K562 (cell line): ENCODE results near the gene CMTM1. TPM values are rescaled to one million over a fixed set of nuclear protein-coding genes. Genes with fewer than 3 reads are reported as not detected.

Experiments
- CHD4 ChIP-seq: fragments of 200-600 bp; sonication (generic); IDR thresholded peaks from 3 replicates; pipeline ENCODE4 v1.6.1; 2012; ENCODE audit warnings: low read depth, mild to moderate bottlenecking, mixed read lengths, low read length, inconsistent platforms; ENCODE audit not compliant: insufficient read depth, insufficient replicate concordance, poor library complexity, severe bottlenecking
- EP400 ChIP-seq: fragments of 450-650 bp; IDR thresholded peaks from 2 replicates; pipeline ENCODE4 v1.6.1; 2017; ENCODE audit warnings: antibody characterized with exemption, mild to moderate bottlenecking, moderate library complexity
- EZH2 ChIP-seq: IDR thresholded peaks from 2 replicates; pipeline ENCODE4 v1.6.1; 2012; ENCODE audit warnings: low read depth, mild to moderate bottlenecking, inconsistent platforms, low read length, borderline replicate concordance
- NFIC ChIP-seq: fragments of 450-650 bp; IDR thresholded peaks from 2 replicates; pipeline ENCODE4 v1.6.1; 2017; ENCODE audit warnings: mild to moderate bottlenecking, inconsistent platforms
- PHF8 ChIP-seq: fragments of 200-600 bp; sonication (generic); IDR thresholded peaks from 2 replicates; pipeline ENCODE4 v1.6.1; 2012; ENCODE audit warnings: mixed run types, mild to moderate bottlenecking, inconsistent platforms, low read length, moderate library complexity, borderline replicate concordance
- RAD21 ChIP-seq, 2 experiments: fragments of 250-450 bp in 1 of 2; fragments of 450-650 bp in 1 of 2; sonication (Bioruptor Pico) in 1 of 2; formaldehyde crosslinking in 1 of 2; IDR thresholded peaks in 1 of 2; conservative IDR thresholded peaks in 1 of 2; 2 replicates each; pipeline versions ENCODE4 v1.4.0 to v1.8.0; 2020 to 2022; ENCODE audit warnings: mild to moderate bottlenecking in 2 of 2, moderate library complexity in 1 of 2
- RB1 ChIP-seq: fragments of 450-650 bp; IDR thresholded peaks from 2 replicates; pipeline ENCODE4 v1.6.1; 2017; ENCODE audit warnings: low read depth, mild to moderate bottlenecking
- SREBF1 ChIP-seq: fragments of 150-350 bp; IDR thresholded peaks from 2 replicates; pipeline ENCODE4 v1.6.1; 2014; ENCODE audit warnings: antibody characterized with exemption, low read depth, low read length, borderline replicate concordance
- ZFP30 ChIP-seq: fragments of 250-450 bp; sonication (Bioruptor Pico); IDR thresholded peaks from 2 replicates; pipeline ENCODE4 v1.8.0; 2022; ENCODE audit warnings: moderate library complexity, mild to moderate bottlenecking, inconsistent platforms, borderline replicate concordance
- ZKSCAN3 ChIP-seq: fragments of 250-450 bp; sonication (Bioruptor Pico); IDR thresholded peaks from 2 replicates; pipeline ENCODE4 v1.4.0; 2020
- ZNF24 ChIP-seq: fragments of 450-650 bp; IDR thresholded peaks from 2 replicates; pipeline ENCODE4 v1.6.1; 2016
- polyA plus RNA-seq, 8 experiments: library from polyadenylated mRNA; depleted of rRNA in 4 of 8; stranded (reverse) in 5 of 8; unstranded in 3 of 8; fragments of >200 nt; fragmentation: Nextera tagmentation in 2 of 8; fragmentation: Illumina TruSeq in 1 of 8; extraction: Ambion mirVana in 2 of 8; extraction: Trizol in 1 of 8; gene quantifications; 2 replicates each; pipeline versions ENCODE4 v1.2.1 to v1.2.3, GENCODE V29; 2011 to 2014; ENCODE audit warnings: inconsistent platforms in 1 of 8, missing spikeins in 1 of 8
- total RNA-seq, 7 experiments: library from RNA; depleted of rRNA in 6 of 7; stranded (reverse); fragments of >200 nt in 6 of 7; fragmentation: Illumina TruSeq in 2 of 7; extraction: Trizol in 2 of 7; gene quantifications; 2 replicates each; pipeline versions ENCODE4 v1.2.1 to v1.2.3, GENCODE V29; 2011 to 2021; ENCODE audit warnings: low replicate concordance in 1 of 7
- TF ChIP-seq, protein P1 (sequence below), 3 experiments: fragments of 200-800 bp in 1 of 3; fragments of 250-450 bp in 1 of 3; fragments of 450-650 bp in 1 of 3; sonication (Bioruptor Pico) in 1 of 3; sonication (Bioruptor generic) in 1 of 3; formaldehyde crosslinking in 1 of 3; IDR thresholded peaks; 2 replicates each; pipeline versions ENCODE4 v1.6.1 to v1.8.0; 2016 to 2022; ENCODE audit warnings: mild to moderate bottlenecking in 2 of 3, missing genetic modification characterization in 2 of 3, missing compliant biosample characterization in 1 of 3, moderate library complexity in 1 of 3
- TF ChIP-seq, protein P2 (sequence below): fragments of 450-650 bp; IDR thresholded peaks from 2 replicates; pipeline ENCODE4 v1.6.1; 2016; ENCODE audit warnings: low read depth, mild to moderate bottlenecking, moderate library complexity
- TF ChIP-seq, protein P3 (sequence below): fragments of 250-450 bp; sonication (Bioruptor Pico); IDR thresholded peaks from 2 replicates; pipeline ENCODE4 v1.8.0; 2022; ENCODE audit warnings: inconsistent platforms
- TF ChIP-seq, protein P4 (sequence below): sonication (generic); formaldehyde crosslinking; IDR thresholded peaks from 2 replicates; pipeline ENCODE4 v1.8.0; 2022; ENCODE audit warnings: missing genetic modification reagents, mild to moderate bottlenecking, moderate library complexity, borderline replicate concordance
- TF ChIP-seq, protein P5 (sequence below): fragments of 450-650 bp; IDR thresholded peaks from 2 replicates; pipeline ENCODE4 v1.6.1; 2014; ENCODE audit warnings: low read depth, mild to moderate bottlenecking, moderate library complexity, borderline replicate concordance

Gene CMTM1
- total and polyA plus RNA-seq, 9 of the 15 experiments (the other 6 are each of a cell fraction or from before 2014, with no cell fraction given) = 0.25 to 2.6 (median 1.1) TPM; not detected in 2

DNA sequence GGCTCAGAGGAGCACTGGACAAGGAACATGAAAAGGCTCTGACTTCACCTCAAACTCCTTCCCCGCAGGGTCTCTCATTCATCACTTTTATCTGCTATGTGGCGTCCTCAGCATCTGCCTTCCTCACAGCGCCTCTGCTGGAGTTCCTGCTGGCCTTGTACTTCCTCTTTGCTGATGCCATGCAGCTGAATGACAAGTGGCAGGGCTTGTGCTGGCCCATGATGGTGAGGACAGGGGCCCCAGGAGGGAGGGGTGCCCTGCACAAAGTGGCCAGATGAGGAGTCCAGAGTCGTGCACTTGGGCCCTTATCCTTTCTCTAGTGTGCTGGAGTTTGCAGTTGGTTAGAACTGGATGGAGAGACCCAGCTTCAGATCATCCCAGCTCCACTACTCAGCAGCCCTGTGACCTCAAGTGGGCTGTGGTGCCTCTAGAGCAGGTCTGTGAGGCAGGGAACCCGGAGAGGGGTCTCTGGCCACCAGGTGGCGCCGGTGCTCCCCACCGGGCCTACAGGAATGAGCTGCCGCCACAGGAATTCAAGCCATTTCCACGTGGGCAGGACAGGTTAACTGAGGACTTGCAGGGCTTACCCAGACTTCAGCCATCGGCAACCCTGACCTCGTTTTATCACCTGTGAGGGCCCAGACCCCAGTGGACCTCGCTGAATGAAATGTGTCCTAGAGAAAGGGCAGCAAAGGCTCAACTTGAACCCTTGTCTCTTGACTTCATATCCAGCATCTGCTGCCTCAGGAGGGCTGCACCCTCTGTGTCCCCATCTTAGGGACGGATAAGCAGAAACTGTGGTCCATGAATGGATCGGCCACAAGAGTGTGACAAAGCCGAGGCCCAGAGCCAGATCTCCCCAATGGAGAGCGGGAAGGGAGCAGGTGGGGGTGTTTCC is 42.3 kb downstream of the CMTM1 start (continued):
- TF ChIP-seq, protein P1, sequence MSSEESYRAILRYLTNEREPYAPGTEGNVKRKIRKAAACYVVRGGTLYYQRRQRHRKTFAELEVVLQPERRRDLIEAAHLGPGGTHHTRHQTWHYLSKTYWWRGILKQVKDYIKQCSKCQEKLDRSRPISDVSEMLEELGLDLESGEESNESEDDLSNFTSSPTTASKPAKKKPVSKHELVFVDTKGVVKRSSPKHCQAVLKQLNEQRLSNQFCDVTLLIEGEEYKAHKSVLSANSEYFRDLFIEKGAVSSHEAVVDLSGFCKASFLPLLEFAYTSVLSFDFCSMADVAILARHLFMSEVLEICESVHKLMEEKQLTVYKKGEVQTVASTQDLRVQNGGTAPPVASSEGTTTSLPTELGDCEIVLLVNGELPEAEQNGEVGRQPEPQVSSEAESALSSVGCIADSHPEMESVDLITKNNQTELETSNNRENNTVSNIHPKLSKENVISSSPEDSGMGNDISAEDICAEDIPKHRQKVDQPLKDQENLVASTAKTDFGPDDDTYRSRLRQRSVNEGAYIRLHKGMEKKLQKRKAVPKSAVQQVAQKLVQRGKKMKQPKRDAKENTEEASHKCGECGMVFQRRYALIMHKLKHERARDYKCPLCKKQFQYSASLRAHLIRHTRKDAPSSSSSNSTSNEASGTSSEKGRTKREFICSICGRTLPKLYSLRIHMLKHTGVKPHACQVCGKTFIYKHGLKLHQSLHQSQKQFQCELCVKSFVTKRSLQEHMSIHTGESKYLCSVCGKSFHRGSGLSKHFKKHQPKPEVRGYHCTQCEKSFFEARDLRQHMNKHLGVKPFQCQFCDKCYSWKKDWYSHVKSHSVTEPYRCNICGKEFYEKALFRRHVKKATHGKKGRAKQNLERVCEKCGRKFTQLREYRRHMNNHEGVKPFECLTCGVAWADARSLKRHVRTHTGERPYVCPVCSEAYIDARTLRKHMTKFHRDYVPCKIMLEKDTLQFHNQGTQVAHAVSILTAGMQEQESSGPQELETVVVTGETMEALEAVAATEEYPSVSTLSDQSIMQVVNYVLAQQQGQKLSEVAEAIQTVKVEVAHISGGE (CRISPR knock-in tag; IDR thresholded peaks at IDR 0.05) = 0 out of 6 replicates have a peak, but pooled peaks of 1 of the 3 experiments have one; percentile 22
- TF ChIP-seq RB1 (peak; percentile 37; the same call in 1 of the 2 replicates), NFIC (no peak), RAD21 (CRISPR knock-in tag; conservative IDR thresholded peaks at IDR 0.05 in 1 of 2, IDR thresholded peaks at IDR 0.05 in 1 of 2) (peak; percentile 77 to 90), PHF8 (no peak), CHD4 (no peak), SREBF1 (no peak), ZKSCAN3 (CRISPR knock-in tag) (no peak), EP400 (peak; percentile 70), ZFP30 (CRISPR knock-in tag) (no peak), EZH2 (no peak), ZNF24 (peak; percentile 29; the same call in 1 of the 2 replicates)
- TF ChIP-seq, protein P2, sequence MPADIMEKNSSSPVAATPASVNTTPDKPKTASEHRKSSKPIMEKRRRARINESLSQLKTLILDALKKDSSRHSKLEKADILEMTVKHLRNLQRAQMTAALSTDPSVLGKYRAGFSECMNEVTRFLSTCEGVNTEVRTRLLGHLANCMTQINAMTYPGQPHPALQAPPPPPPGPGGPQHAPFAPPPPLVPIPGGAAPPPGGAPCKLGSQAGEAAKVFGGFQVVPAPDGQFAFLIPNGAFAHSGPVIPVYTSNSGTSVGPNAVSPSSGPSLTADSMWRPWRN = no peak
- TF ChIP-seq, protein P3, sequence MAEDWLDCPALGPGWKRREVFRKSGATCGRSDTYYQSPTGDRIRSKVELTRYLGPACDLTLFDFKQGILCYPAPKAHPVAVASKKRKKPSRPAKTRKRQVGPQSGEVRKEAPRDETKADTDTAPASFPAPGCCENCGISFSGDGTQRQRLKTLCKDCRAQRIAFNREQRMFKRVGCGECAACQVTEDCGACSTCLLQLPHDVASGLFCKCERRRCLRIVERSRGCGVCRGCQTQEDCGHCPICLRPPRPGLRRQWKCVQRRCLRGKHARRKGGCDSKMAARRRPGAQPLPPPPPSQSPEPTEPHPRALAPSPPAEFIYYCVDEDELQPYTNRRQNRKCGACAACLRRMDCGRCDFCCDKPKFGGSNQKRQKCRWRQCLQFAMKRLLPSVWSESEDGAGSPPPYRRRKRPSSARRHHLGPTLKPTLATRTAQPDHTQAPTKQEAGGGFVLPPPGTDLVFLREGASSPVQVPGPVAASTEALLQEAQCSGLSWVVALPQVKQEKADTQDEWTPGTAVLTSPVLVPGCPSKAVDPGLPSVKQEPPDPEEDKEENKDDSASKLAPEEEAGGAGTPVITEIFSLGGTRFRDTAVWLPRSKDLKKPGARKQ = no peak
- TF ChIP-seq, protein P4, sequence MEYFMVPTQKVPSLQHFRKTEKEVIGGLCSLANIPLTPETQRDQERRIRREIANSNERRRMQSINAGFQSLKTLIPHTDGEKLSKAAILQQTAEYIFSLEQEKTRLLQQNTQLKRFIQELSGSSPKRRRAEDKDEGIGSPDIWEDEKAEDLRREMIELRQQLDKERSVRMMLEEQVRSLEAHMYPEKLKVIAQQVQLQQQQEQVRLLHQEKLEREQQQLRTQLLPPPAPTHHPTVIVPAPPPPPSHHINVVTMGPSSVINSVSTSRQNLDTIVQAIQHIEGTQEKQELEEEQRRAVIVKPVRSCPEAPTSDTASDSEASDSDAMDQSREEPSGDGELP = peak; percentile 55; the same call in 1 of the 2 replicates
- TF ChIP-seq, protein P5, sequence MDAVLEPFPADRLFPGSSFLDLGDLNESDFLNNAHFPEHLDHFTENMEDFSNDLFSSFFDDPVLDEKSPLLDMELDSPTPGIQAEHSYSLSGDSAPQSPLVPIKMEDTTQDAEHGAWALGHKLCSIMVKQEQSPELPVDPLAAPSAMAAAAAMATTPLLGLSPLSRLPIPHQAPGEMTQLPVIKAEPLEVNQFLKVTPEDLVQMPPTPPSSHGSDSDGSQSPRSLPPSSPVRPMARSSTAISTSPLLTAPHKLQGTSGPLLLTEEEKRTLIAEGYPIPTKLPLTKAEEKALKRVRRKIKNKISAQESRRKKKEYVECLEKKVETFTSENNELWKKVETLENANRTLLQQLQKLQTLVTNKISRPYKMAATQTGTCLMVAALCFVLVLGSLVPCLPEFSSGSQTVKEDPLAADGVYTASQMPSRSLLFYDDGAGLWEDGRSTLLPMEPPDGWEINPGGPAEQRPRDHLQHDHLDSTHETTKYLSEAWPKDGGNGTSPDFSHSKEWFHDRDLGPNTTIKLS = peak; percentile 65; the same call in 1 of the 2 replicates
